Measurements from ENCODE around the gene CDH12.
"Not testable (repeated sequence)": the region's sequence is repeated elsewhere in the genome, so short reads cannot be mapped to it uniquely, and the experiment has no call there.

Gene CDH12

GRCh38 chr5:22852807-22853660 lies at the start of gene CDH12:
TSS of gene CDH12 (minus strand) at chr5:22853344.
- DNase-seq = no peak

GRCh38 chr5:22901885-22902284 lies 48.7 kb upstream of the CDH12 start:
- DNase-seq = no peak

DNA sequence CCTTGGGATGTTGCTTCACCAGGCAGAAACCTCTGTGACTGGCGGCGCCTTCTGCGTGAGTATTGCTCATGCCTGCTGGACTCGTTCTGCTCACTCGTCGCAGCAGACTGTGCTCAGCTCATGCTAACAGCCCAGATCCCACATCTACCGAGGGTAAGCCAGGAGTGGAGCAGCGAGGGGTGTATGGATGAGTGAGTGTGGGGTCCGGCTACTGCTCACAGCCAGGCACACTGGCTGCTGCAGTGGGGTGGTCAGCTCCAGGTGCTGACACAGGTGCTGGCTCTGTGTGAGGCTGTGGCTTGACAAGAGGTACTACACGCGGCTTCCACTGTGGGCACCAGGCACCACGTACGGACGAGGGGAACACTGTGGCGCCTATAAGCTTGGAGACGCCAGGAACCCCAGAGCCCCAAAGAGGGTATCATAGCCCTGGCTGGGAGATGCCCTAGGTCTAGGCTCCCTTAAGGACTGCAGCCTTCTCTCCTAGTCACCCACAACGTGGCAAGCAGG lies 47.7 kb upstream of the CDH12 start:
- no peak for DNase-seq

DNA sequence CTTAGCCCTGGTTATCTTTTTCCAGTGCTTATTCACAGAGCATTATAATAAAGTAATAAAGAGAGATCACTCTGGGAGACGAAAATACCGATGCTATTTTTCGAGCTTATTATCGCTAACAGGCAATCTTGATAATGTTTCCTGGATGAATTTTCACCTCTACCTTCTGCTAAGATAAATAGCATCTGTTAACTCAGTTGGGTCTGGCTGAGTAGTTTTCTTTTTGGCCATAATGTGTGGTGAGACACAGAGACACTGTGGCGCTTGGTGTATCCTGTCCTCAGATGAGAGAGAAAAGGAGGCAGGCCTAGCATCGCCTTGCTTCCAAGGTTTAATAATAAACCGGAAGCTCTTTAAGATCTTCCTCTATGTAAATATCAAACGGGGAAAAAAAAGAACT lies 46.2 kb upstream of the CDH12 start:
- no peak for DNase-seq

- no peak for DNase-seq
Measured at GRCh38 chr5:22896152-22896551, 43.0 kb upstream of the CDH12 start.

DNA sequence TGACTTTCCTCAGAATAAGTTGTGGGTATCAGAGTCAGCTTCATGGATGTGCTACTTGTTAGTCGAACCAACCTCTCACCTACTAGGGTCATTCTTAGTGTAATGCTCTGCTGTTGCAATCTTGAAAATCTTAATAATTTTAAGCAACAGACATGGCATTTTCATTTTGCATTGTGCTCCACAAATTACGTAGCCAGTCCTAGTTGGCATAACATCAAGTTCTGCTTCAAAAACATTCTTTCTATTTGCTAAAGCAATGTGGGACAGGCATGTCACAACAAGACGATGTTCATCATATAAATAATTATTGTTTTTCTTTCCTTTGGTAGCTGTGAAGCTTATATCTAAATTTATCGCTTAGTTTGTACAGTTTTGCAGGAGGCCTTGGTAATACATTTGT lies 39.3 kb upstream of the CDH12 start:
- no peak for DNase-seq

GRCh38 chr5:22889720-22890119 lies 36.6 kb upstream of the CDH12 start:
- no peak for DNase-seq

- DNase-seq = no peak
Measured at GRCh38 chr5:22887566-22887965, 34.4 kb upstream of the CDH12 start.

DNA sequence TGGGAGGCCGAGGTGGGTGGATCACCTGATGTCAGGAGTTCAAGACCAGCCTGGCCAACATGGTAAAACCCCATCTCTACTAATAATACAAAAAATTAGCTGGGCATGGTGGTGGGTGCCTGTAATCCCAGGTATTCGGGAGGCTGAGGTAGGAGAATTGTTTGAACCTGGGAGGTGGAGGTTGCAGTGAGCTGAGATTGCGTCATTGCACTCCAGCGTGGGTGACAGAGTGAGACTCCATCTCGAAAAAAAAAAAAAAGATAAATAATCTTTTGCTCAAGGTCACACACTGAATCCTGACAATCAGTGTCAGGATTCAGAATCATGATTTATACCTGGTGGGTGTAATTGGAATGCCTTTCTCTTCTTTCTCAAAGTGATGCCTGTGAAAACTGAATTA lies 5.8 kb upstream of the CDH12 start:
- not testable (repeated sequence) for DNase-seq

GRCh38 chr5:22855824-22856223 lies 2.7 kb upstream of the CDH12 start:
- no peak for DNase-seq

- no peak for DNase-seq
Measured at GRCh38 chr5:22850981-22851380, 2.2 kb downstream of the CDH12 start.

GRCh38 chr5:22846693-22847092 lies 6.5 kb downstream of the CDH12 start:
- no peak for DNase-seq

- no peak for DNase-seq
Measured at GRCh38 chr5:22844636-22845035, 8.5 kb downstream of the CDH12 start.

- DNase-seq = no peak
Measured at GRCh38 chr5:22844155-22844554, 9.0 kb downstream of the CDH12 start.

GRCh38 chr5:22842574-22842973 lies 10.6 kb downstream of the CDH12 start:
- no peak for DNase-seq

DNA sequence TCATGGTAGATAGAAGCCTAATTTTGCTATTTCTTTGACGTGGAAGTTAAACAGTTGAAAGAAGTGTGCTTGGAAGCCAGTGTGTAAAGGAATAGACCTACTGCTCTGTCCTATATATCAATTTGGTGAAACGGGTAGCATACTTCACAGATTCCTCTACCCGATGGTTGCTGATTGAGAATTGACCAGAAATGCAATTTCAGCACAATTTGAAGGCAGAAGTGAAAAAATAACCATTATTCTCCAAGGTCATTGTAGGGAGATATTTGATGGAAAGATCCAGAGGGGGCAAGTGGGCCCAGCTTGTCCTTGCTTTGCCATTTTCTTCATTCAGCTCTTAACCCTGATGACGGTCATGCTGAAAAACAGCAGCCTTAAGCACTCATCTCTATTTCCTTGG lies 15.3 kb downstream of the CDH12 start:
- no peak for DNase-seq

DNA sequence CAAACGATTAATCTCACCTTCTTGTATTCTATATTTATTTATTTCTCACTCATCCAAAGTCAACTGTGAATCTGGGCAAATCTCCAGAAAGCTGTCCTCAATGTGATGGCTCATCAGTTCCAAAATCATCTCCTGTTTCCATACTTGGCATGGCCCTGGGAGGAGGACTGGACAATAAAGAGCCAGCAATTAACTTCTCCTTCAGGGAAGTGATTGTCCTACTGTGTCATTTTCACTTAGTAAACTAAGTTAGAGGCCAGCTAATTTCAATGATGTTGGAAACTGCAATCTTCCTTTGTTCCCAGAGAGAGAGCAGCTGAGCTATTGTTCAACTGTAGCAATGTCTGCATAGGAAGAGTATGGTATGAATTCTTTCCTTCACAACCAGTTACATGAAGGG lies 17.5 kb downstream of the CDH12 start:
- DNase-seq = no peak

GRCh38 chr5:22793463-22793862 lies 59.7 kb downstream of the CDH12 start:
- no peak for DNase-seq

GRCh38 chr5:22787807-22788206 lies 65.3 kb downstream of the CDH12 start:
- no peak for DNase-seq

DNA sequence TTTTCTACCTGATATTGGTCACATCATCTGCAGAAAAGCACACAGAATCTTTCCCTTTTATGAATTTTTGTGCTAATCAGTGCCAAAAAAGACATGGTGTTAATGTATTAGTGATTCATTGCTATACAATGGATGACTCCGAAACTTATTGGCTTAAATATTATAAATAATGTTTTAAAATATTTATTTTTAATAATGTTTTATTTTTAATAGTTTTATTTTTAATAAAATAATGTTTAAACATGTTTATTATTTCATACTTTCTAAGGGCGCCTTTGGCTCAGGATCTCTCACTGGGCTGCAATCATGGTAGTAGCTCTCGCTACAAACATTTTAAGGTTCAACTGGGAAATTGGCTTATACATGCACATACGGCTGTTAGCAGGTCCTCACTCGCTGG lies 65.7 kb downstream of the CDH12 start:
- DNase-seq = no peak

- DNase-seq = no peak
Measured at GRCh38 chr5:22780756-22781155, 72.4 kb downstream of the CDH12 start.

GRCh38 chr5:22779499-22779898 lies 73.6 kb downstream of the CDH12 start:
- DNase-seq = no peak

DNA sequence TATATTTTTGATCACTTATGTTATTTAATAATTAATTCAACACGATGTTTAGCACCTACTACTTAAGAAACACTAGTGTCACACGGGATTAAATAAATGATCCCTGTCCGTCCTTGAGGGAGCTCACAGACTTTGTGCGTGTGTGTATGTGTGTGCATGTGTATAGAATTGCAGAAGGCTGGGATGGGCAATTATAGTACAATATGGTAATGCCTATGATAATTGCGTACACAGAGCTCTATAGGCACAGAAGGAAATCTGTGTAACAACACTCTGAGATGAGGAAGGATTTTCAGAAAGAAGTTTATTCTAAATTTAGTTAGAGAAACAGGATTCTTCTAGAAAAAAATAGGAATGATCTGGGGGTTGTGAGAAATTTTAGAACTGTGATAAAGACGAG lies 76.9 kb downstream of the CDH12 start:
- DNase-seq = no peak

- not testable (repeated sequence) for DNase-seq
Measured at GRCh38 chr5:22774214-22774613, 78.9 kb downstream of the CDH12 start.

DNA sequence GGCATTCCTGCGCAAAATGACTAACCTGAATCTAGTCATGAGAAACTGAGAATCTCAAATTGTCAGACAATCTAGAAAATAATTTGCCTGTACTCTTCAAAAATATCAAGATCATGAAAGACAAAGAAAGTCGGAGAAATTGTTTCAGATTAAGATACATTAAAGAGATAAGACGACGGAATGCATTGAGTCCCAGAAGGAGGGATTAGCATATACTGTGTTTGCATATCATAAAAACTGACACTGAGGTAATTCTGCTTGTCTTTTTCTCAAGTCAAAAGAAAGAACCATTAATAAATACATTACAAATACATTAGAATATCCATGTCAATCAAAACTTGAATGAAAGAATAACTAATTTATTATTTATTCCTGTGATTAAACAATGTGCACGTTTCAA lies 88.4 kb downstream of the CDH12 start:
- no peak for DNase-seq

Data from DMS79 treated with DMSO at 0.1 percent for 48 hours (cell line).